Dermis blood vessel endothelial cell (primary cell): ENCODE results near the gene RAET1E. TPM values are rescaled to one million over a fixed set of nuclear protein-coding genes. Genes with fewer than 3 reads are reported as not detected.
"Not testable (repeated sequence)": the region's sequence is repeated elsewhere in the genome, so short reads cannot be mapped to it uniquely, and the experiment has no call there.

ENCODE experiments used
- DNase-seq: peaks from one replicate; pipeline ENCODE4 v3.0.0; 2010
- total RNA-seq: library from RNA; depleted of rRNA; stranded (reverse); fragments of >200 nt; gene quantifications from 2 replicates; pipeline ENCODE4 v1.2.3, GENCODE V29; 2014

The RAET1E gene
- total RNA-seq, 1 donor from 2014 or later = not detected

DNA sequence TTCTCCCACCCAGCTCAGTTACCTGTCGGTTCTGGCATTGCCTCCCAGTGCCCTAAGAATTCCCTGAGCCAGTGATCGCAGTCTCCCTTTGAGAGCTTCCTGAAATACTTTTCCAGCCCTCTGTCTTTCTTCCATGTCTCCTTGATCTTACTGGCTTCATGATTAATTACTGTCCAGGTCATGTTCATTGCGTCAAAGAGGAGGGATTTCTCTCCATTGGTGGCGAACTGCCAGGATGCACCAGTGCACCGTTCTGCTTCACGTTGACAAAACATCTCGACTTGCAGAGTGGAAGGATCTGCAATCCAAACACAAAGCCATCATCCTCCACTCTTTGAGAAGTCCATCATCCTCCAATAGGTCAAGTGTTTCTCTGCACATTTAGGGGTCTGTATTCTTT, 8.6 kb downstream of the RAET1E start:
- no peak for DNase-seq

GRCh38 chr6:149888659-149889058, 9.3 kb downstream of the RAET1E start:
- DNase-seq = no peak

- DNase-seq = no peak
Observed at GRCh38 chr6:149888093-149888492, 9.8 kb downstream of the RAET1E start.

DNA sequence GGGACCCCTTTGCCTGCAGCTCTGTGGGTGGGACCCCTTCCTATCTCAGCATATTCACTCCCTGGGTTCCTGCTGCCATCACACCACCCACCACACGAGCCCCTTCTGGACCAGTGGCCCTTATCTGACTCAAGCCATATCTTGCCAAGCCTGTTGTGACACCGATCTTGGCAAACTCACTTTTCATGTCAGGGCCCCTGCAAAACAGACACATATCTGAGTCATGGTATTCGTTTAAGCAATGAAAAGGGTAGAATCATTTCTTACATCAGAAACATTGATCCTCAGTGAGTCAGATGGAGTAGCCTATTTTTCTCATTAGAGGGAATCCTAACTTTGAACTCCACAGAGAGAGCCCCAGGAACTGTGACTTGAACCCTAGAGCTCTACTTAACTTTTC, 10.6 kb downstream of the RAET1E start:
- no peak for DNase-seq

DNA sequence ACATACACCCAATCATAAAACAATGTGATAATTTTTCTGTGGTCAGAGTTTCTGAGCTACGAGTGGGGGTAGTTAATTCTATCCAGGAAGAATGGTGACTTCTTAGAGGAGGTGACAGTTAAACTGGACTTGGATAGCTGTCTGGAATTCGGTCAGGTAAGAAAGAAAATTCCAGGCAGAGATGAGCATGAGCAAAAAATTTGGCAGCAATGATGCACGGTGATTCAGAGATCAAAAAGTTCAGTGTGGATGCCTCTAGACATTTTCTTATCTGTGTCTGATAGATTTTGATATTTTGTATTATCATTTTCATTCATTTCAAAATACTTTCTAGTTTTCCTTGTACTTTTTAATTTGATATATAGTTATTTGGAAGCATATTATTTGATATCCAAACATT, 12.0 kb downstream of the RAET1E start:
- DNase-seq = no peak

DNA sequence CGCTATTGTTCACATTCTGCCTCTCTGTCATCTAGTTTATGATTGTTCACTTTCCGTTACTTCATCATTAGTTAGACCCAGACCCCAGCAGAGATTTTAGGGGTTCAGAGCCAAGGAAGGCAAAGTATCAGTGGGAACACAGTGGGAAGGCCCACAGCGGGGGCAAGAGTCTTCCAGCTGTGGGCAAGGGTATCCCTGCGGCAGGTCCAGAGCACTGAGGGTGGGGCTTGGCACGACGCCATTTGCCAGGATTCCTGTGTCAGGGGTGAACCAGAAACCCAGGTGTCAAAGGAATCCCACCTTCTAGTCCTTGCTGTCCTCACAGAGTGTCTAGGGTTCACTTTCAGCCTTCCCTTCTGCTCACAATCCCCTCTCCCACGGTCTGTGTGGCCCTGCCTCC, 13.3 kb downstream of the RAET1E start:
- DNase-seq = no peak

DNA sequence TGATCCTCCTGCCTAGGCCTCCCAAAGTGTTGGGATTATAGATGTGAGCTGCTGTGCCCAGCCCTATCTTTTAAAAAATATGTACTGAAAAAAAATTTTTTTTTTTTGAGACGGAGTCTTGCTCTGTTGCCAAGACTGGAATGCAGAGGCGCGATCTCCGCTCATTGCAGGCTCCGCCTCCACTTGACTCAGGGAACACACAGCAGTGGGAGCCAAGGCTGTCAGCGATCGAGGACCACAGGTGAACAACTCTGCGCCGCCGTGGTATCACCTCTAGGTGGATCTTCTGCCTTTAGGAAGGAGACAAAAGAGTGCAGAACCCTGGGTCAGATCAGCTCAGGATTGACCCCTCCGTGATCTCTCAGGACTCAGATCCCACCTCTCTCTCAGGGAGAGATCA, 13.7 kb downstream of the RAET1E start:
- DNase-seq = no peak

- DNase-seq = no peak
Observed at GRCh38 chr6:149881860-149882259, 16.1 kb downstream of the RAET1E start.

DNA sequence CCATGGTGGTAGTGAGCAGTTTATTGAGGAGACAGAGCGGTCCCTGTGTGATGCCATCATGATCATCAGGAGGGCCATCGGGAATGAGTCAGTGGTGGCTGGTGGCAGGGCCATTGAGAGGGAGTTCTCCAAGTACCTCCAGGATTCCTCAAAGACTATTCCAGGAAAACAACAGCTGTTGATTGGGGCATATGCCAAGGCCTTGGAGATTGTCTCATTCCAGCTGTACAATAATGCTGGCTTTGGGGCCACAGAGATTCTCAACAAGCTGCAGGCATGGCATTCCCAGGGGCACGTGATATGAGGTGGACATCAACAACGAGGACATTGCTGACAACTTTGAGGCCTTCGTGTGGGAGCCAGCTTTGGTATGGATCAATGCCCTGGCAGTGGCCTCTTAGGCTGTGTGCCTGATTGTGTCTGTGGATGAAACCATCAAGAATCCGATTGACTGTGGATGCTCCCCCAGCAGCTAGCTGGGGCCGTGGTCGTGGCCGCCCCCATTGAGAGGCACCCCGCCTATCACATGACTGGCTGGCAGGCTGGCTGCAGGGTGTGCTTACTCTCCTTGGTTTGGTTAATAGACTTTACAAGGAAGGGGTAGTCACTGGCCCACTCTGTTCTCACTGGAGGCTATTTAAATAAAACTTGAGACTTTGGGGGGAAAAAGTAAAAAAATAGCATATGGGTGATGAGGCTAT, 16.7 kb downstream of the RAET1E start:
- no peak for DNase-seq

DNA sequence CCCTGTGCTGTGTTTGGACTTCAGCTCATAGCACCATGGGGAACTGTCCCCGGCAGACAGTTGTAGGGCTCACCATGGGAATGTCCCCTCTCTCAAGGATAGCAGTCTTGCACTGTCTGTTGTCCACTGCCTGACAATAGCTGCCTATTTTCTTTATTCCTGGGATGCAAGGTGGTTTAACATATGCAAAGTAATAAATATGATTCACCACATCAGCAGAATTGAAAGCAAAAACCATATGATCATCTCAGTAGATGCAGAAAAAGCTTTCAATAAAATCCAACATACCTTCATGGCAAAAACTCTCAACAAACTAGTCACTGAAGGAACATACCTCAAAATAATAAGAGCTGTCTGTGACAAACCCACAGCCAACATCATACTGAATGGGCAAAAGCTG, 20.3 kb downstream of the RAET1E start:
- no peak for DNase-seq

DNA sequence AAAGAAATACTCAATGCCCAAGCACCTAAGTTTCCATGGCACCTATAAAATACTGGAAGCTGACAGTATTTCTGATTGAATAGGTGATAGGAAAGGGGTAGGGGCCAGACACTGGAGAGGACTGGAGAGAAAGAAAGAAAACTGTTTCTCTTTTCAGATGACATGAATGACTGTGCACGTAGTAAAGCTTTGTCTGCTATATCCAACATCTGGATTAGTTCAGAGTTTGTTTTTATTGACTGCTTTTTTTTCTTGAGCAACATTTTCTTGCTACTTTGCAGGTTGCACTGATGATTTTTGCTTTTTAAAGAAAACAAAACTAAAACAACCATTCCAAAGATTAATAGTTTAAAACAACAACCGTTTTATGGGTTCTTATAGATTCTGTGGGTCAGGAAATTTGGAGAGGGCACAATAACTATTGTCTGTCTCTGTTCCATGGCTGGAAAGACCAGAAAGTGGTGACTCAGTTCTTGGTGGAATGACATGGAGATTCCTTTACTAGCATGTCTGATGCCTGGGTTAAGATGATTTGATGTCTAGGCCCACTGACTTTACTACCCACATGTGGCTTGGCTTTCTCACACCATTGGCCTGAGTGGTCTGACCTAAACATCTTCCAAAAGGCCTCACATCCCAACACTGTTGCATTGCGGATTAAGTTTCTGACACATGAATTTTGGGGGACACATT, 21.5 kb downstream of the RAET1E start:
- DNase-seq = no peak

DNA sequence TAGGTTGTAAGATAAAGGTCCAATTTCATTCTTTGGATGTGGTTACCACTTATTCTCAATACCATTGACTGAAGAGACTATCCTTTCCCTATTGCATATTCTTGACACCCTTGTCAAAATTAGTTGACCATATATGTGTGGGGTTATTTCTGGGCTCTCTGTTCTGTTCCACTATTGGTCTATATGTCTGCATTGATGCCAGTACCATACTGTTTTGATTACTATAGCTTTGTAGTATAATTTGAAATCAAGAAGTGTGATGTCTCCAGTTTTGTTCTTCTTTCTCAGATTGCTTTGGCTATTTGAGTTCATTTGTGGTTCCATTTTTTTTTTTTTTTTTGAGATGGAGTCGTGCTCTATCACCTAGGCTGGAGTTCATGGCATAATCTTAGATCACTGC, 25.7 kb downstream of the RAET1E start:
- no peak for DNase-seq

- no peak for DNase-seq
Observed at GRCh38 chr6:149871182-149871581, 26.7 kb downstream of the RAET1E start.

- no peak for DNase-seq
Observed at GRCh38 chr6:149869275-149869892, 28.5 kb downstream of the RAET1E start.

DNA sequence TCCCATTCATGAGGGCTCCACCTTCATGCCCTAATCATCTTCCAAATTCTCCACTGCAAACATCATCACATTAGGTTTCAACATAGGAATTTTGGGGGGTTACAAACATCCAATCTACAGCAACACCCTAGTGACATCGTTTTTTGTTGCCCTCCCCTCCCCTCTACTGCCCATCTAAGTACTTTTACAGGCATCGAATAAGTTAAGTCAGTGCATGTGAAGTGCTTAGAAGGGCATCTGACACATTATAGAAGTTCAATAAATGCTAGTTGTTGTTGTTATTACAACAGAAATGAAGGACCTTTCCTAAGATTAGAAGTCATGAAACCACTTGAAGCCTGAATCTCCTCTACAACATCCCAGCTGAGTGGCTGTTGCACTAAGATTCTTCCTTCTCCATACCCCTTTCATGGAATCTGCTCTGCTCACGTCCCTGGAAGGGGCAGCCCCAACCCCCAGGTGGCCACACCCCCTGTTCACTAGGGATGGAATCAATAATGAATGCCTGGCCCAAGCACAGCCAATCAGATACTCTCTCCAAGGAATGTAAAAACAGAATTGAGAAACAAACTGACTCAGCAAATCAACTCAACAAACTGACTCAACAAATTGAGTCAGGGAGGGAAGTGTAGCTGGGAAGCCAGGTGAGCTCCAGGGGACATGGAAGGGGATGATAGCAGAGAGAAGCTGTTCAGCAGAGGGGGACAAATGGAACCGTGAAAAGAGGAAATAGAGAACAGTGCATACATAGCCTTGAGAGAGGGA, 29.9 kb downstream of the RAET1E start:
- no peak for DNase-seq

GRCh38 chr6:149864578-149865535, 33.1 kb downstream of the RAET1E start:
- DNase-seq = peak; percentile 84

GRCh38 chr6:149863698-149864577, 34.0 kb downstream of the RAET1E start, which contains the start of gene LRP11:
Gene LRP11 (minus strand): TSS chr6:149864359. CDS start chr6:149864020, 339 bp downstream.
- peak; percentile 88 for DNase-seq

DNA sequence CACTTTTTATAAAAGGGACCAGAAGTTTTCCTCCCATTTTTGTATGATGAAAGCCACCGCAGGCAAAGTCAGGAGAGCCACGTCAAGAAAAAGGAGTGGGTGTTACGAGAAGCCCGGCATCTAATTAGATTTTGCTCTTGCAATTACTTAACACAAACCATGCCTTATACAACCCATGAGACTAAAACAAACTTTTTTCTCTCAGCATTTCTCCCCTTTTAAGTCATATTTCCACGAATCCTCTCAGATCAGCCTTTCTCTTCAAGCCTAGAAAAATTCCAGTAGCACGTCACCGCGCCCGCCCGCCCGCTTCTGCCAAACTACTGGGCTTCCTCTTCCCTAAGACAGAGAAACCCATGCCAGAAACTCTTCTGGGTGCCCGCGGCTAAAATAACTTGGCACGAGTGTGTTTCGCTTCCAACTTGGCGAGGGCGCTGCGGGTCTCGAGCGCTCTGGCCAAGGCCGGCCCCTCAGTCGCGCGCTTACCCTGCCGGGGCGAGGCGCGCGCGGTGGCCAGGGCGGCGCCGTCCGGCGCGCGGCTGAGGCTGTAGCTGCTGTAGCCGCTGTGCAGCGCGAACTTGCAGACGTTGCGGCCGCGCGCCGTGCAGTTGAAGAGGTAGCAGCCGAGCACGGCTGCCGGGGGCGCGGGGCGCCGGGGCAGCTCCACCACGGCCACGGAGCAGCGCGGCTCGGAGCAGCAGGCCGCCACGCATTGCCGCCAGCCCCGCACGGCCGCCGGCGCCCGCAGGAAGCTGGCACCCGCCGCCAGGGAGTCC, 34.8 kb downstream of the RAET1E start:
- DNase-seq = peak; percentile 80

DNA sequence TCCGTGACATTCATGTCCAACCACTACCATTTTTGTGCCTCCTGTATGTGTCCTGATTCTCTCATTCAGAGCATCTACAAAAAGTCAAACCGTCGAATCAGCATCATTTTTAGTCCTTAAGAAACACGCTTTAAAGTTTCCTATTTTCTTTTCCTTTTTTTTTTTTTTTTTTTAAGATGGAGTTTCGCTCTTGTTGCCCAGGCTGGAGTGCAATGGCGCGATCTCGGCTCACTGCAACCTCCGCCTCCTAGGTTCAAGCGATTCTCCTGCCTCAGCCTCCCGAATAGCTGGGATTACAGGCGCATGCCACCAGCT, 35.5 kb downstream of the RAET1E start:
- DNase-seq = not testable (repeated sequence)
